SH-SY5Y (cell line): ENCODE measurements around the gene RPS6KA5.

ENCODE experiments used
- GATA2 ChIP-seq: IDR thresholded peaks from 2 replicates; pipeline ENCODE4 v1.6.1; 2011; ENCODE audit warnings: mild to moderate bottlenecking, low read depth, low read length
- GATA3 ChIP-seq: IDR thresholded peaks from 2 replicates; pipeline ENCODE4 v1.6.1; 2011; ENCODE audit warnings: low read depth, mild to moderate bottlenecking, low read length, moderate library complexity

GRCh38 chr14:91009501-91010152 lies 50.8 kb downstream of the RPS6KA5 start:
- no peak for TF ChIP-seq GATA2
- no peak for TF ChIP-seq GATA3
